ENCODE data around the gene EFHC1. TPM values are rescaled to one million over a fixed set of nuclear protein-coding genes. Genes with fewer than 3 reads are reported as not detected.

EFHC1 gene
- total RNA-seq, 1 donor from 2014 or later: 33.8 TPM

- TF ChIP-seq, protein P1, sequence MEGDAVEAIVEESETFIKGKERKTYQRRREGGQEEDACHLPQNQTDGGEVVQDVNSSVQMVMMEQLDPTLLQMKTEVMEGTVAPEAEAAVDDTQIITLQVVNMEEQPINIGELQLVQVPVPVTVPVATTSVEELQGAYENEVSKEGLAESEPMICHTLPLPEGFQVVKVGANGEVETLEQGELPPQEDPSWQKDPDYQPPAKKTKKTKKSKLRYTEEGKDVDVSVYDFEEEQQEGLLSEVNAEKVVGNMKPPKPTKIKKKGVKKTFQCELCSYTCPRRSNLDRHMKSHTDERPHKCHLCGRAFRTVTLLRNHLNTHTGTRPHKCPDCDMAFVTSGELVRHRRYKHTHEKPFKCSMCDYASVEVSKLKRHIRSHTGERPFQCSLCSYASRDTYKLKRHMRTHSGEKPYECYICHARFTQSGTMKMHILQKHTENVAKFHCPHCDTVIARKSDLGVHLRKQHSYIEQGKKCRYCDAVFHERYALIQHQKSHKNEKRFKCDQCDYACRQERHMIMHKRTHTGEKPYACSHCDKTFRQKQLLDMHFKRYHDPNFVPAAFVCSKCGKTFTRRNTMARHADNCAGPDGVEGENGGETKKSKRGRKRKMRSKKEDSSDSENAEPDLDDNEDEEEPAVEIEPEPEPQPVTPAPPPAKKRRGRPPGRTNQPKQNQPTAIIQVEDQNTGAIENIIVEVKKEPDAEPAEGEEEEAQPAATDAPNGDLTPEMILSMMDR (IDR thresholded peaks at IDR 0.05): no peak
- Mint-ChIP-seq H3K27me3 (ENCODE audit: unreplicated experiment) (no peaks in the 10 kb centered on the region), H3K27ac (ENCODE audit: unreplicated experiment) (peak overlapping the region; percentile 87), H3K4me3 (ENCODE audit: unreplicated experiment) (no peak overlapping the region), H3K36me3 (ENCODE audit: unreplicated experiment) (no peaks in the 10 kb centered on the region), H3K4me1 (ENCODE audit: unreplicated experiment) (peaks cover 74% of the 10 kb centered on the region), H3K9me3 (ENCODE audit: unreplicated experiment) (no peaks in the 10 kb centered on the region)
- DNase-seq (ENCODE audit: extremely low spot score, unreplicated experiment): no peak
Measured at GRCh38 chr6:52415333-52415732, 4.8 kb upstream of the EFHC1 start.

DNA sequence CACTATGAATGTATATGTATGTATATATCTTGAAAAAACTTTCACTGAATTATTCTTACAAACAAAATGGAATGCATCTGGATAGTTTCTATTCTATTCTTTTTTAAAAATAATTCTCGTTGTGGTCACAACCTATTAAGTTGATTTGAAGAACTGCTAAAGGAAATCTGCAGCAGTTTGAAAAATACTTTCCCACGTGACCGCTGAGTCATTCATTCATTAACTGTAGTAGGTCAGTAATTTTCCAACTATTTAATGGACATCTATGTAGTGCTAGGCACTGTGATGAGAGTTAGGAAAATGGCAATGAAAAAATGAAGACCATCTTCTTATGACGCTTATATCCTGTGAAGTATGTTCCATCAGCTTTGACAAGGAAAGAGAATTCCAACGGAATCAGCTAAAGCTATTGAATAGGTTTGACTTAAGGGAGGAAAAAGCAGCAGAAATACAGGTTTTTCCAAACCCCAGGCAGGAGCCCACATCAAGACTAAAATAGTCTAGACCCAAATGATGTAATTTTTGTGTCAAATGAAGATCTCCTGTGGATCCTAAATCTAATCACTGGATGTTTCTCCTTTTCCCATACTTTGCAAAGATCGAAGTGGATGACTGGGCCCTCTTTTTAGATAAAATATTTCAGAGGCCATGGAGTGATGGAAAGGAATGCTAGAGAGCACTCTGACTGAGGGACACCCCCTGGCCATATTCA lies 4.1 kb upstream of the EFHC1 start:
- TF ChIP-seq, protein P1 (IDR thresholded peaks at IDR 0.05): no peak
- Mint-ChIP-seq H3K27ac (ENCODE audit: unreplicated experiment) (peak overlapping the region; percentile 87), H3K4me3 (ENCODE audit: unreplicated experiment) (no peak overlapping the region), H3K4me1 (ENCODE audit: unreplicated experiment) (peaks cover 66% of the 10 kb centered on the region), H3K9me3 (ENCODE audit: unreplicated experiment) (no peaks in the 10 kb centered on the region), H3K36me3 (ENCODE audit: unreplicated experiment) (no peaks in the 10 kb centered on the region), H3K27me3 (ENCODE audit: unreplicated experiment) (no peaks in the 10 kb centered on the region)
- no peak for DNase-seq (ENCODE audit: extremely low spot score, unreplicated experiment)

GRCh38 chr6:52416629-52417151 lies 3.5 kb upstream of the EFHC1 start:
- no peaks in the 10 kb centered on the region for H3K27me3 Mint-ChIP-seq (ENCODE audit: unreplicated experiment)
- no peaks in the 10 kb centered on the region for H3K9me3 Mint-ChIP-seq (ENCODE audit: unreplicated experiment)
- H3K4me1 Mint-ChIP-seq (ENCODE audit: unreplicated experiment): peaks cover 60% of the 10 kb centered on the region
- no peak overlapping the region for H3K4me3 Mint-ChIP-seq (ENCODE audit: unreplicated experiment)
- no peaks in the 10 kb centered on the region for H3K36me3 Mint-ChIP-seq (ENCODE audit: unreplicated experiment)
- TF ChIP-seq, protein P1 (IDR thresholded peaks at IDR 0.05): peak; percentile 88
- no peak for DNase-seq (ENCODE audit: extremely low spot score, unreplicated experiment)
- H3K27ac Mint-ChIP-seq (ENCODE audit: unreplicated experiment): peak overlapping the region; percentile 87

DNA sequence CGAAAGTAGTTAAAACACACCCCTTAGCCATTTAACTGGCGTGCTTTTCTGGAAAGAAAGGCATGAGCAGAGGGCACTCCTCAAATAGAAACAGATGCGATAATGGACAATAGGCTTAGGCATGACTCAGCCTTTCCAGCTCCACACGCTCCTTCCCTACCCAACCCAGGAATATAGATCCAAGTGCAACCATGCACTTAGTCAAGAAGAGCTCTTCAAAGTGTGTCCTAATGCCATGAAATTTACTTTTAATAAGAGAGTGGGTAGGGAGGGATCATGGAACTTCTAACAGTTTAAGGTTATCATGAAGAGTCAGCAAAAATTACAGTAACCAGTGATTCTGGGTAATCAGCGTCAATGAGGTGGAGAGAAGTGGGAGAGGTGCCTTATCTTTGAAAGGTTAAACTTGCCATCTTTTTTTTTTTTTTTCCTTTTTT lies 2.4 kb upstream of the EFHC1 start:
- H3K27me3 Mint-ChIP-seq (ENCODE audit: unreplicated experiment): no peaks in the 10 kb centered on the region
- H3K4me1 Mint-ChIP-seq (ENCODE audit: unreplicated experiment): peaks cover 52% of the 10 kb centered on the region
- peak overlapping the region; percentile 31 for H3K4me3 Mint-ChIP-seq (ENCODE audit: unreplicated experiment)
- H3K36me3 Mint-ChIP-seq (ENCODE audit: unreplicated experiment): no peaks in the 10 kb centered on the region
- H3K9me3 Mint-ChIP-seq (ENCODE audit: unreplicated experiment): no peaks in the 10 kb centered on the region
- H3K27ac Mint-ChIP-seq (ENCODE audit: unreplicated experiment): peak overlapping the region; percentile 87
- TF ChIP-seq, protein P1 (IDR thresholded peaks at IDR 0.05): no peak
- DNase-seq (ENCODE audit: extremely low spot score, unreplicated experiment): no peak

GRCh38 chr6:52418606-52419005 lies 1.5 kb upstream of the EFHC1 start:
- Mint-ChIP-seq H3K4me3 (ENCODE audit: unreplicated experiment) (no peak overlapping the region), H3K36me3 (ENCODE audit: unreplicated experiment) (no peaks in the 10 kb centered on the region), H3K27ac (ENCODE audit: unreplicated experiment) (no peak overlapping the region), H3K4me1 (ENCODE audit: unreplicated experiment) (peaks cover 59% of the 10 kb centered on the region), H3K9me3 (ENCODE audit: unreplicated experiment) (no peaks in the 10 kb centered on the region), H3K27me3 (ENCODE audit: unreplicated experiment) (no peaks in the 10 kb centered on the region)
- TF ChIP-seq, protein P1 (IDR thresholded peaks at IDR 0.05): no peak
- DNase-seq (ENCODE audit: extremely low spot score, unreplicated experiment): no peak

All from osteocyte (in vitro differentiated cells).